Activated naive CD4-positive, alpha-beta T cell treated with anti-CD3 and anti-CD28 coated beads, Interleukin-2, amount 50 U/mL, for 16 hours (primary cell): ENCODE results near the gene TMX1.

Source experiments
- DNase-seq: peaks from one replicate; pipeline ENCODE4 v3.0.0-alpha.2; 2020

The TMX1 gene

GRCh38 chr14:51295646-51296263 is 55.7 kb downstream of the TMX1 start:
- no peak for DNase-seq

GRCh38 chr14:51297066-51297465 is 57.0 kb downstream of the TMX1 start:
- DNase-seq = no peak

- no peak for DNase-seq
These were observed 58.8 kb downstream of the TMX1 start for GRCh38 chr14:51298895-51299294.

GRCh38 chr14:51302295-51303030 is 62.4 kb downstream of the TMX1 start:
- DNase-seq = no peak

- no peak for DNase-seq
These were observed 64.4 kb downstream of the TMX1 start for GRCh38 chr14:51304438-51304837.

GRCh38 chr14:51304941-51305340 is 64.9 kb downstream of the TMX1 start:
- DNase-seq = no peak

GRCh38 chr14:51305751-51306150 is 65.7 kb downstream of the TMX1 start:
- DNase-seq = no peak
